ENCODE data around the gene CRIP2.
A peak's percentile ranks its signal among the peaks of the same experiment; 100 is the strongest.

- TF ChIP-seq, protein P1, sequence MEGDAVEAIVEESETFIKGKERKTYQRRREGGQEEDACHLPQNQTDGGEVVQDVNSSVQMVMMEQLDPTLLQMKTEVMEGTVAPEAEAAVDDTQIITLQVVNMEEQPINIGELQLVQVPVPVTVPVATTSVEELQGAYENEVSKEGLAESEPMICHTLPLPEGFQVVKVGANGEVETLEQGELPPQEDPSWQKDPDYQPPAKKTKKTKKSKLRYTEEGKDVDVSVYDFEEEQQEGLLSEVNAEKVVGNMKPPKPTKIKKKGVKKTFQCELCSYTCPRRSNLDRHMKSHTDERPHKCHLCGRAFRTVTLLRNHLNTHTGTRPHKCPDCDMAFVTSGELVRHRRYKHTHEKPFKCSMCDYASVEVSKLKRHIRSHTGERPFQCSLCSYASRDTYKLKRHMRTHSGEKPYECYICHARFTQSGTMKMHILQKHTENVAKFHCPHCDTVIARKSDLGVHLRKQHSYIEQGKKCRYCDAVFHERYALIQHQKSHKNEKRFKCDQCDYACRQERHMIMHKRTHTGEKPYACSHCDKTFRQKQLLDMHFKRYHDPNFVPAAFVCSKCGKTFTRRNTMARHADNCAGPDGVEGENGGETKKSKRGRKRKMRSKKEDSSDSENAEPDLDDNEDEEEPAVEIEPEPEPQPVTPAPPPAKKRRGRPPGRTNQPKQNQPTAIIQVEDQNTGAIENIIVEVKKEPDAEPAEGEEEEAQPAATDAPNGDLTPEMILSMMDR (IDR thresholded peaks at IDR 0.05 in 4 of 5, conservative IDR thresholded peaks at IDR 0.05 in 1 of 5): peak in 2 of 5 experiments; percentile 9 to 37
- no peak for TF ChIP-seq POLR2A (IDR thresholded peaks at IDR 0.05)
These were observed 11.1 kb downstream of the CRIP2 start for GRCh38 chr14:105485739-105486162.

Data from gastrocnemius medialis (tissue), 4 donors.